Nephron (organoid): Measurements from ENCODE around the gene PMPCA.

ENCODE experiments used
- H3K27ac Mint-ChIP-seq, 3 experiments: 2 replicates each; pipeline ENCODE4 v1.8.0; 2020; ENCODE audit warnings: mixed read lengths in 3 of 3, mild to moderate bottlenecking in 2 of 3, moderate library complexity in 1 of 3
- H3K27me3 Mint-ChIP-seq: 2 replicates; pipeline ENCODE4 v1.8.0; 2021; ENCODE audit warnings: low read depth, mild to moderate bottlenecking, moderate library complexity, mixed read lengths
- H3K36me3 Mint-ChIP-seq: 2 replicates; pipeline ENCODE4 v1.8.0; 2020; ENCODE audit warnings: low read depth, mixed read lengths
- H3K4me1 Mint-ChIP-seq: 2 replicates; pipeline ENCODE4 v1.8.0; 2020; ENCODE audit warnings: mixed read lengths
- H3K4me3 Mint-ChIP-seq, 3 experiments: 2 replicates each; pipeline ENCODE4 v1.8.0; 2020; ENCODE audit warnings: mild to moderate bottlenecking in 3 of 3, mixed read lengths in 3 of 3, moderate library complexity in 2 of 3
- H3K9me3 Mint-ChIP-seq: 2 replicates; pipeline ENCODE4 v1.8.0; 2020; ENCODE audit warnings: mixed read lengths
- TF ChIP-seq, protein P1 (sequence below), 3 experiments: fragments of 200-600 bp; sonication (generic); IDR thresholded peaks; one replicate each; pipeline ENCODE4 v1.5.0; 2021; ENCODE audit warnings: antibody characterized with exemption in 3 of 3; ENCODE audit not compliant: unreplicated experiment in 3 of 3

The PMPCA gene

DNA sequence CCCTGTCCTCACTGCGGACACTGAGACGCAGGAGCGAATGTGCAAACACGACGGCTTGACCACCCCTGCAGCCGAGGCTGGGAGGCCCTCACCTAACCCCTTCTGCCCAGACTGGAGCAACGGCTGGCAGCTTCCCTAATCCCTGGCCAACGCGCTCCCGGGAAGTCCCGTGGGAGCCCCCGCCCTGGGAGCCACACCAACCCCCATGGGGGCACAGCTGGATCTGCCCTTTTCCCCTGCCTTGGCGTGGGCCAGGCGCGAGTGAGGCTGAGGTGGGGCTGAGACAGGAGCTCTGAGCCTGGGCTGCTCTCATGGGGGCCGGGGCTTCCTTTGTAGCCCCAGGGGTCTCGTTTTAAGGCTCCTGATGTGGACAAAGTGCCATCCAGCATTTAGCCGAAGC, 42.3 kb upstream of the PMPCA start:
- no peaks in the 10 kb centered on the region for H3K9me3 Mint-ChIP-seq
- no peaks in the 10 kb centered on the region for H3K36me3 Mint-ChIP-seq

DNA sequence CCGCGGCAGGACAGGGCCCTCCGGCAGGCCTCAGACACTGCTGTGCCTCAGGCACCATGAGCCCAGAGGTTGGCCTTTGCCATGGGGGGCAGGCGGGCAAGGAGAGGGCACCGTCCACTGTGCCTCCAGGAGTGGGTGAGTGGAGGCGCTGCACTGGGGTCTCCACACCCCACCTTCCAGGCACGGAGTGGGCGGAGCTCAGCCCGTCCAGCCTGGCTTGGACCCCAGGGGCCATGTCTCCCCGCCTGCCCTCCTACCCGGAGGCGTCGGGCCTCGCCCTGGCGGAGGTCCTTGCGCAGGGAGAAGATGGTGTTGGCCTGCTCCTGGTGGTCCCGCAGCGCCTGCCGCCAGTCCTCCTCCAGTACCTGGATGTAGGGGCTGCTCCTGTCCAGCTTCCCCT, 40.4 kb upstream of the PMPCA start:
- Mint-ChIP-seq H3K36me3 (no peaks in the 10 kb centered on the region), H3K27me3 (no peaks in the 10 kb centered on the region), H3K4me1 (no peaks in the 10 kb centered on the region), H3K27ac (no peak overlapping the region), H3K4me3 (no peak overlapping the region), H3K9me3 (no peaks in the 10 kb centered on the region)
- TF ChIP-seq, protein P1, sequence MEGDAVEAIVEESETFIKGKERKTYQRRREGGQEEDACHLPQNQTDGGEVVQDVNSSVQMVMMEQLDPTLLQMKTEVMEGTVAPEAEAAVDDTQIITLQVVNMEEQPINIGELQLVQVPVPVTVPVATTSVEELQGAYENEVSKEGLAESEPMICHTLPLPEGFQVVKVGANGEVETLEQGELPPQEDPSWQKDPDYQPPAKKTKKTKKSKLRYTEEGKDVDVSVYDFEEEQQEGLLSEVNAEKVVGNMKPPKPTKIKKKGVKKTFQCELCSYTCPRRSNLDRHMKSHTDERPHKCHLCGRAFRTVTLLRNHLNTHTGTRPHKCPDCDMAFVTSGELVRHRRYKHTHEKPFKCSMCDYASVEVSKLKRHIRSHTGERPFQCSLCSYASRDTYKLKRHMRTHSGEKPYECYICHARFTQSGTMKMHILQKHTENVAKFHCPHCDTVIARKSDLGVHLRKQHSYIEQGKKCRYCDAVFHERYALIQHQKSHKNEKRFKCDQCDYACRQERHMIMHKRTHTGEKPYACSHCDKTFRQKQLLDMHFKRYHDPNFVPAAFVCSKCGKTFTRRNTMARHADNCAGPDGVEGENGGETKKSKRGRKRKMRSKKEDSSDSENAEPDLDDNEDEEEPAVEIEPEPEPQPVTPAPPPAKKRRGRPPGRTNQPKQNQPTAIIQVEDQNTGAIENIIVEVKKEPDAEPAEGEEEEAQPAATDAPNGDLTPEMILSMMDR (IDR thresholded peaks at IDR 0.05; ENCODE audit: unreplicated experiment in 3 of 3) = no peak

More for the DNA sequence above, 42.3 kb upstream of the PMPCA start:
- Mint-ChIP-seq H3K4me1 (no peaks in the 10 kb centered on the region), H3K4me3 (no peak overlapping the region), H3K27ac (no peak overlapping the region), H3K27me3 (no peaks in the 10 kb centered on the region)
- TF ChIP-seq, protein P1 (IDR thresholded peaks at IDR 0.05; ENCODE audit: unreplicated experiment in 3 of 3) = no peak

DNA sequence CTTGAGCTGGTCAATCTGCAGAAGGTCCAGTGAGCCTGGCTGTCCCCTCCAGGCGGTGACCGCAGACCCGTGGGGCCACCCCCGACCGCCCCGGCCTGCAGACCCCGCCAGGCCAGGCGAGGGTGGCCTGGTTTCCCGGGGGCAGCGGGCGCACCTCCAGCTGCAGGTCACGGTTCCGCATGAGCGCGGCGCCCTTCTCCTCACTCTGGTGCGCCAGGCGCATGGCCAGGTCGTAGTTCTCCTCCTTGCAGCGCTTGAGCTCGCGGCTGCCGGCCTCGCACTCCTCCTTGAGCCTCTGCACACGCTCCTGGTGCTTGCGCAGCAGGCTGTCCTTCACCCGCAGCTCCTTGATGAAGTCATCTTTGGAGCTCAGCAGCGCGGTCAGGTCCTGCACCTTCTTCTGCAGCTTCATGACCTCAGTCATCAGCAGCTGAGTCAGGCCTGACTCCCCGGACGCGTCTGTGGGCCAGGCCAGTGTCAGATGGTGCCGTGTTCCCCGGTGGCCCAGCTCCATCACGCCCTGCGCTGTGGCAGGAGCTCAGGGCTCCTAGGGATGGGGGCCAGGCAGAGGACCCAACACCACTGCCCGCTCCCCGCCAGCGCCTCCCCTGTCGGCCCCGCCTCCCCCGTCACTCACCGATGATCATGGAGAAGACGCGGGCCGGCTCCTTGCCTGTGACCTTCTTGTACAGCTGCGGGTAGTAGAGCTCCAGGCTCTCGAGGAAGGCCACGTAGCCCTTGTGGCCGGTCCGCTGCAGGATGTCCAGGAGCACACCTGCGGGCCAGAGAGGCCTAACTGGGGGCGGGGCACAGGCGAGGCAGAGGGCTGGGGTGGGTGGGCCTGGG, 39.5 kb upstream of the PMPCA start:
- Mint-ChIP-seq H3K27ac (no peak overlapping the region), H3K36me3 (no peaks in the 10 kb centered on the region), H3K9me3 (no peaks in the 10 kb centered on the region), H3K4me1 (no peaks in the 10 kb centered on the region), H3K27me3 (no peaks in the 10 kb centered on the region), H3K4me3 (no peak overlapping the region)
- TF ChIP-seq, protein P1 (IDR thresholded peaks at IDR 0.05; ENCODE audit: unreplicated experiment in 3 of 3) = no peak

DNA sequence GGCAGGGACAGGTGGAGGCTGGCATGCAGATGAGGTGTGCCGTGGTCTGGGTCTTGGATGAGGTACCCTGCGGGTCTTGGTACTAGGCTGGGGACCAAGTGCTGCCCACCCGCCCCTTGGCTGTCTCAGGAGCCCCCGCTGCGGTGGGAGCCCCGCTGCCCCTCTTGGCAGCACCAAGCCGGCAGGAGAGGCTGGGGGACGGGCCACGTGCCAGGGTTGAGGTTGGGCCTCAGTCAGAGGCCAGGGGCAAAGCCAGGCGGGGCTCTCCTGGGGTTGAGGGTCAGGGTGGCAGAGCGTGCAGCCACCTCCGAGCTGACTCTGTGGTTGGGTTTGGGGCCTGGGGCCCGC, 39.0 kb upstream of the PMPCA start:
- Mint-ChIP-seq H3K27ac (no peak overlapping the region), H3K4me1 (no peaks in the 10 kb centered on the region), H3K27me3 (no peaks in the 10 kb centered on the region), H3K36me3 (no peaks in the 10 kb centered on the region), H3K4me3 (no peak overlapping the region), H3K9me3 (no peaks in the 10 kb centered on the region)
- TF ChIP-seq, protein P1 (IDR thresholded peaks at IDR 0.05; ENCODE audit: unreplicated experiment in 3 of 3) = no peak

DNA sequence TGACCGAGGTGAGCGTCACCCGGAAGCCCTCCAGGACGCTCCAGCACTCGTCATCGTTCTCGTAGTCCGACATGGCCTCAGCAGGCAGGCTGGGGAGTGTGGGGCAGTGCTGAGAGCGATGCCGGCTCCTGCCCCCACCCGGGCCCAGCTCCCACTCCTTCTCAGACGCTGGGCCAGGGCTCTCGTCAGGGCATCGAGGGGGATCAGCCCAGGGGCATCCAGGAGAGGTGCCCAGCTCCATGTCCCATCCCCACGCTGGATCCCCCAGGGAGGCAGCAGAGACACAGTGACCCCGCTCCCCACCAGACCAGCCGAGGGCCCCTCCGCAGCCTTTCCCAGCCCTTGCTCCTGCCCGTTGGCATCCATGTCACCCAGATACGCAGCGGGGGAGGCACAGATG, 38.5 kb upstream of the PMPCA start:
- Mint-ChIP-seq H3K27ac (no peak overlapping the region), H3K9me3 (no peaks in the 10 kb centered on the region), H3K27me3 (no peaks in the 10 kb centered on the region), H3K4me1 (no peaks in the 10 kb centered on the region), H3K36me3 (no peaks in the 10 kb centered on the region), H3K4me3 (no peak overlapping the region)
- TF ChIP-seq, protein P1 (IDR thresholded peaks at IDR 0.05; ENCODE audit: unreplicated experiment in 3 of 3) = no peak
